ENCODE data around the gene COP1. TPM values are rescaled to one million over a fixed set of nuclear protein-coding genes. Genes with fewer than 3 reads are reported as not detected.

COP1 gene
- total RNA-seq, 1 experiment from 2014 or later = 33.1 TPM

DNA sequence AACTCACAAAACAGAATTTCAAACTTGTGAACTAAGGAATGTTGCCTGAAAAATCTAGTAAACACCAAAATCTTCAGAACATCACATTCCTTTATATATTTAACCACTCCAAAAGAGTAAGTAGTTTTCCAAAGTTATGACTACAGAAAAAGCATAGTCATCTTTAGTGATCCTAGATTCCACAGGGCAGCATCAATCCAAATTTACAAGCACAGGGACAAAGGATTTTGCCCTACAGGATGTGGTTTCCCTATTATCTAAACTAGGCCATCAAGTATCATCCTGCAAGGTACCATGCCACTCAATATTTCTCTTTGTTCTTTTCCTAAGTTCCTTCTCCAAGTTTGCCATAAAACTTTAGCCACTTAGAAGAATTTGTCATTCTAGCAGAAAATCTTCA, 33.0 kb downstream of the COP1 start:
- TF ChIP-seq POLR2AphosphoS5 (IDR thresholded peaks at IDR 0.05; ENCODE audit: low read depth, low read length) (no peak), CEBPB (IDR thresholded peaks at IDR 0.05; ENCODE audit: low read depth) (no peak), RAD21 (IDR thresholded peaks at IDR 0.05; ENCODE audit: low read depth) (no peak), ZNF274 (IDR thresholded peaks at IDR 0.05; ENCODE audit: low read depth, low read length) (no peak)
- no peak overlapping the region for H2AFZ ChIP-seq (ENCODE audit: low read depth, low read length, poor library complexity, severe bottlenecking)
- ATAC-seq = no peak
- no peak for DNase-seq (ENCODE audit: low read depth, low spot score)
- no peak overlapping the region for H3K9ac ChIP-seq (ENCODE audit: low read length)
- no peaks in the 10 kb centered on the region for H3K4me1 ChIP-seq (ENCODE audit: control insufficient read depth in 1 of 2, insufficient read depth in 2 of 2, low read length in 2 of 2)
- ChIA-PET RAD21 (ENCODE audit: low non-redundant PET in 1 of 2, low total read pairs in 2 of 2, uncharacterized antibody in 2 of 2, unreplicated experiment in 2 of 2) (no interaction called here), POLR2A (no interaction called here), CTCF (no interaction called here)
- no peak overlapping the region for H3K4me3 ChIP-seq (replicated peaks in 1 of 2; ENCODE audit: low read depth in 1 of 2, low read length in 2 of 2)
- no peak overlapping the region for H3K4me2 ChIP-seq (ENCODE audit: low read length)
- no TSS peak for BruUV-seq (replicated peaks)
- no peaks in the 10 kb centered on the region for H4K20me1 ChIP-seq (ENCODE audit: insufficient read depth)
- intact Hi-C loops (cut with micrococcal nuclease) = no loop called here
- peaks cover 48% of the 10 kb centered on the region for H3K79me2 ChIP-seq (ENCODE audit: insufficient read depth, low read length)
- no peaks in the 10 kb centered on the region for H3K36me3 ChIP-seq (ENCODE audit: control insufficient read depth in 1 of 2, insufficient read depth in 2 of 2, low read length in 2 of 2)
- H3K9me3 ChIP-seq (ENCODE audit: control insufficient read depth in 1 of 2, insufficient read depth in 1 of 2, low read depth in 1 of 2, low read length in 2 of 2) = no peaks in the 10 kb centered on the region
- H3K27me3 ChIP-seq (ENCODE audit: insufficient read depth, low read length) = no peaks in the 10 kb centered on the region
- H3K9me2 ChIP-seq (ENCODE audit: insufficient read depth) = no peaks in the 10 kb centered on the region
- H3K27ac ChIP-seq (ENCODE audit: low read depth, low read length) = no peak overlapping the region

DNA sequence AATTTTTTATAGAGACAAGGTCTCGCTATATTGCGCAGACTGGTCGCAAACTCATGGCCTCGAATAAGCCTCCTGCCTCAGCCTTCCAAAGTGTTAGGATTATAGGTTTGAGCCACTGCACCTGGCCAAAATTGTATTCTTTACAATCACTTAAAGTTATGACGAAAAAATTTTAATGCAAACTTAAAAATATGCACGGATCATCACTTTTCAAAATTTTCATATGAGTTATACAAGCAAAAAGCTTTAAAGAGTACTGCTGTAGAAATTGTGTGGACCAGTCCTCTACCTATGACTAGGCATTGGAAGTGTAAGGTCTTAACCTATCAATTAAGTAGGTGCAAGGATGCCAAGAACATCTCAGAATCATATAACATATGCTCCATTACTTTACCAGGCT, 34.9 kb downstream of the COP1 start:
- H3K79me2 ChIP-seq (ENCODE audit: insufficient read depth, low read length) = peaks cover 44% of the 10 kb centered on the region

More for the DNA sequence above, 34.9 kb downstream of the COP1 start:
- Histone ChIP-seq H3K27me3 (ENCODE audit: insufficient read depth, low read length) (no peaks in the 10 kb centered on the region), H4K20me1 (ENCODE audit: insufficient read depth) (no peaks in the 10 kb centered on the region), H3K4me1 (ENCODE audit: control insufficient read depth in 1 of 2, insufficient read depth in 2 of 2, low read length in 2 of 2) (no peaks in the 10 kb centered on the region), H3K27ac (ENCODE audit: low read depth, low read length) (no peak overlapping the region), H3K4me3 (replicated peaks in 1 of 2; ENCODE audit: low read depth in 1 of 2, low read length in 2 of 2) (no peak overlapping the region), H3K36me3 (ENCODE audit: control insufficient read depth in 1 of 2, insufficient read depth in 2 of 2, low read length in 2 of 2) (no peaks in the 10 kb centered on the region), H3K9ac (ENCODE audit: low read length) (no peak overlapping the region), H2AFZ (ENCODE audit: low read depth, low read length, poor library complexity, severe bottlenecking) (no peak overlapping the region), H3K9me3 (ENCODE audit: control insufficient read depth in 1 of 2, insufficient read depth in 1 of 2, low read depth in 1 of 2, low read length in 2 of 2) (no peaks in the 10 kb centered on the region), H3K4me2 (ENCODE audit: low read length) (no peak overlapping the region), H3K9me2 (ENCODE audit: insufficient read depth) (no peaks in the 10 kb centered on the region)
- DNase-seq (ENCODE audit: low read depth, low spot score) = no peak
- no peak for ATAC-seq
- no TSS peak for BruUV-seq (replicated peaks)
- ChIA-PET POLR2A (no interaction called here), CTCF (no interaction called here), RAD21 (ENCODE audit: low non-redundant PET in 1 of 2, low total read pairs in 2 of 2, uncharacterized antibody in 2 of 2, unreplicated experiment in 2 of 2) (no interaction called here)
- TF ChIP-seq, protein P1, sequence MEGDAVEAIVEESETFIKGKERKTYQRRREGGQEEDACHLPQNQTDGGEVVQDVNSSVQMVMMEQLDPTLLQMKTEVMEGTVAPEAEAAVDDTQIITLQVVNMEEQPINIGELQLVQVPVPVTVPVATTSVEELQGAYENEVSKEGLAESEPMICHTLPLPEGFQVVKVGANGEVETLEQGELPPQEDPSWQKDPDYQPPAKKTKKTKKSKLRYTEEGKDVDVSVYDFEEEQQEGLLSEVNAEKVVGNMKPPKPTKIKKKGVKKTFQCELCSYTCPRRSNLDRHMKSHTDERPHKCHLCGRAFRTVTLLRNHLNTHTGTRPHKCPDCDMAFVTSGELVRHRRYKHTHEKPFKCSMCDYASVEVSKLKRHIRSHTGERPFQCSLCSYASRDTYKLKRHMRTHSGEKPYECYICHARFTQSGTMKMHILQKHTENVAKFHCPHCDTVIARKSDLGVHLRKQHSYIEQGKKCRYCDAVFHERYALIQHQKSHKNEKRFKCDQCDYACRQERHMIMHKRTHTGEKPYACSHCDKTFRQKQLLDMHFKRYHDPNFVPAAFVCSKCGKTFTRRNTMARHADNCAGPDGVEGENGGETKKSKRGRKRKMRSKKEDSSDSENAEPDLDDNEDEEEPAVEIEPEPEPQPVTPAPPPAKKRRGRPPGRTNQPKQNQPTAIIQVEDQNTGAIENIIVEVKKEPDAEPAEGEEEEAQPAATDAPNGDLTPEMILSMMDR (IDR thresholded peaks at IDR 0.05 in 2 of 3, conservative IDR thresholded peaks at IDR 0.05 in 1 of 3; ENCODE audit: borderline replicate concordance in 1 of 3, insufficient read depth in 1 of 3, low read depth in 2 of 3, low read length in 2 of 3) = no peak
- TF ChIP-seq ZFX (IDR thresholded peaks at IDR 0.05) = no peak
- no peak for TF ChIP-seq POLR2A (IDR thresholded peaks at IDR 0.05; ENCODE audit: borderline replicate concordance, extremely low read depth, insufficient read depth, insufficient read length)
- no peak for TF ChIP-seq ZNF274 (IDR thresholded peaks at IDR 0.05; ENCODE audit: low read depth, low read length)
- no peak for TF ChIP-seq TCF7L2 (IDR thresholded peaks at IDR 0.05; ENCODE audit: borderline replicate concordance, extremely low read depth, insufficient read depth, insufficient read length)
- TF ChIP-seq POLR2AphosphoS5 (IDR thresholded peaks at IDR 0.05; ENCODE audit: low read depth, low read length) = no peak
- TF ChIP-seq RAD21 (IDR thresholded peaks at IDR 0.05; ENCODE audit: low read depth) = no peak
- no peak for TF ChIP-seq EGR1 (IDR thresholded peaks at IDR 0.05; ENCODE audit: low read depth)
- TF ChIP-seq SP1 (IDR thresholded peaks at IDR 0.05; ENCODE audit: low read depth) = no peak
- TF ChIP-seq, protein P2, sequence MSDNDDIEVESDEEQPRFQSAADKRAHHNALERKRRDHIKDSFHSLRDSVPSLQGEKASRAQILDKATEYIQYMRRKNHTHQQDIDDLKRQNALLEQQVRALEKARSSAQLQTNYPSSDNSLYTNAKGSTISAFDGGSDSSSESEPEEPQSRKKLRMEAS (IDR thresholded peaks at IDR 0.05) = no peak
- TF ChIP-seq SRF (IDR thresholded peaks at IDR 0.05; ENCODE audit: low read depth) = no peak
- TF ChIP-seq, protein P3, sequence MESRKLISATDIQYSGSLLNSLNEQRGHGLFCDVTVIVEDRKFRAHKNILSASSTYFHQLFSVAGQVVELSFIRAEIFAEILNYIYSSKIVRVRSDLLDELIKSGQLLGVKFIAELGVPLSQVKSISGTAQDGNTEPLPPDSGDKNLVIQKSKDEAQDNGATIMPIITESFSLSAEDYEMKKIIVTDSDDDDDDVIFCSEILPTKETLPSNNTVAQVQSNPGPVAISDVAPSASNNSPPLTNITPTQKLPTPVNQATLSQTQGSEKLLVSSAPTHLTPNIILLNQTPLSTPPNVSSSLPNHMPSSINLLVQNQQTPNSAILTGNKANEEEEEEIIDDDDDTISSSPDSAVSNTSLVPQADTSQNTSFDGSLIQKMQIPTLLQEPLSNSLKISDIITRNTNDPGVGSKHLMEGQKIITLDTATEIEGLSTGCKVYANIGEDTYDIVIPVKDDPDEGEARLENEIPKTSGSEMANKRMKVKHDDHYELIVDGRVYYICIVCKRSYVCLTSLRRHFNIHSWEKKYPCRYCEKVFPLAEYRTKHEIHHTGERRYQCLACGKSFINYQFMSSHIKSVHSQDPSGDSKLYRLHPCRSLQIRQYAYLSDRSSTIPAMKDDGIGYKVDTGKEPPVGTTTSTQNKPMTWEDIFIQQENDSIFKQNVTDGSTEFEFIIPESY (IDR thresholded peaks at IDR 0.05; ENCODE audit: extremely low read depth, insufficient replicate concordance, low read length) = no peak
- TF ChIP-seq ELF1 (IDR thresholded peaks at IDR 0.05; ENCODE audit: borderline replicate concordance, low read depth) = no peak
- no peak for TF ChIP-seq YY1 (IDR thresholded peaks at IDR 0.05; ENCODE audit: extremely low read depth, insufficient replicate concordance, low read depth, low read length)
- no peak for TF ChIP-seq SIN3A (IDR thresholded peaks at IDR 0.05; ENCODE audit: low read depth)
- TF ChIP-seq CBX3 (IDR thresholded peaks at IDR 0.05; ENCODE audit: low read depth) = no peak
- TF ChIP-seq CEBPB (IDR thresholded peaks at IDR 0.05; ENCODE audit: low read depth) = no peak
- no peak for TF ChIP-seq FOSL1 (IDR thresholded peaks at IDR 0.05; ENCODE audit: low read depth)
- intact Hi-C loops (cut with micrococcal nuclease) = no loop called here

Data from HCT116 (cell line).